Nephron progenitor cell (in vitro differentiated cells): Measurements from ENCODE around the gene EVC.

Experiments
- DNase-seq: peaks from one replicate; pipeline ENCODE4 v3.0.0; 2021
- H3K27ac Mint-ChIP-seq: 2 replicates; pipeline ENCODE4 v1.8.0; 2021; ENCODE audit warnings: mild to moderate bottlenecking, moderate library complexity, mixed read lengths
- H3K27me3 Mint-ChIP-seq: 2 replicates; pipeline ENCODE4 v1.8.0; 2021; ENCODE audit warnings: mild to moderate bottlenecking, low read depth, mixed read lengths; ENCODE audit not compliant: poor library complexity
- H3K36me3 Mint-ChIP-seq: 2 replicates; pipeline ENCODE4 v1.8.0; 2021; ENCODE audit warnings: low read depth, mixed read lengths
- H3K4me1 Mint-ChIP-seq: 2 replicates; pipeline ENCODE4 v1.8.0; 2021; ENCODE audit warnings: mixed read lengths
- H3K4me3 Mint-ChIP-seq: 2 replicates; pipeline ENCODE4 v1.8.0; 2021; ENCODE audit warnings: mild to moderate bottlenecking, moderate library complexity, mixed read lengths
- H3K9me3 Mint-ChIP-seq: 2 replicates; pipeline ENCODE4 v1.8.0; 2021; ENCODE audit warnings: mild to moderate bottlenecking, moderate library complexity, mixed read lengths
- TF ChIP-seq, protein P1 (sequence below): fragments of 200-600 bp; sonication (generic); IDR thresholded peaks from 2 replicates; pipeline ENCODE4 v1.5.0; 2021; ENCODE audit warnings: antibody characterized with exemption

The EVC gene

DNA sequence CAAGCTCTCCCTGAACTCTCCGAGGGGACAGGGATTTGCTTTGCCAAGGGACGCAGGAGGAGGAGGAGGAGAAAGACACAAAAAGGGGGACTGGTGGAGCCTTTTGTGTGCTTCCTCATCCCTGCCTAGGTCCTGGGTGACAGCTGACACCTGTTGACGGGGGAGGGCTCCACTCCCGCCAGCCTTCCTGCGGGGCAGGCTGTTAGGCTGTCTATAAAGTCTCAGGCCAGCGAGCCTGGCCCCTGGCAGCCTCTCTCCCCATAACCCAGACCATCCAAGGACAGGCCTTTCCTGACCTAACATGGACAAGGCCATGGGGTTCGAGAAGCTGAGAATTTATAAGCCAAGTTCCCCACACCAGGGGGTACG is 1.8 kb upstream of the EVC start:
- Mint-ChIP-seq H3K27ac (no peak overlapping the region), H3K4me1 (peaks cover 48% of the 10 kb centered on the region), H3K4me3 (peak overlapping the region; percentile 76), H3K9me3 (peaks cover 14% of the 10 kb centered on the region), H3K36me3 (peaks cover 42% of the 10 kb centered on the region), H3K27me3 (peaks cover 25% of the 10 kb centered on the region)
- DNase-seq, result peak; percentile 15
- TF ChIP-seq, protein P1, sequence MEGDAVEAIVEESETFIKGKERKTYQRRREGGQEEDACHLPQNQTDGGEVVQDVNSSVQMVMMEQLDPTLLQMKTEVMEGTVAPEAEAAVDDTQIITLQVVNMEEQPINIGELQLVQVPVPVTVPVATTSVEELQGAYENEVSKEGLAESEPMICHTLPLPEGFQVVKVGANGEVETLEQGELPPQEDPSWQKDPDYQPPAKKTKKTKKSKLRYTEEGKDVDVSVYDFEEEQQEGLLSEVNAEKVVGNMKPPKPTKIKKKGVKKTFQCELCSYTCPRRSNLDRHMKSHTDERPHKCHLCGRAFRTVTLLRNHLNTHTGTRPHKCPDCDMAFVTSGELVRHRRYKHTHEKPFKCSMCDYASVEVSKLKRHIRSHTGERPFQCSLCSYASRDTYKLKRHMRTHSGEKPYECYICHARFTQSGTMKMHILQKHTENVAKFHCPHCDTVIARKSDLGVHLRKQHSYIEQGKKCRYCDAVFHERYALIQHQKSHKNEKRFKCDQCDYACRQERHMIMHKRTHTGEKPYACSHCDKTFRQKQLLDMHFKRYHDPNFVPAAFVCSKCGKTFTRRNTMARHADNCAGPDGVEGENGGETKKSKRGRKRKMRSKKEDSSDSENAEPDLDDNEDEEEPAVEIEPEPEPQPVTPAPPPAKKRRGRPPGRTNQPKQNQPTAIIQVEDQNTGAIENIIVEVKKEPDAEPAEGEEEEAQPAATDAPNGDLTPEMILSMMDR, result no peak

DNA sequence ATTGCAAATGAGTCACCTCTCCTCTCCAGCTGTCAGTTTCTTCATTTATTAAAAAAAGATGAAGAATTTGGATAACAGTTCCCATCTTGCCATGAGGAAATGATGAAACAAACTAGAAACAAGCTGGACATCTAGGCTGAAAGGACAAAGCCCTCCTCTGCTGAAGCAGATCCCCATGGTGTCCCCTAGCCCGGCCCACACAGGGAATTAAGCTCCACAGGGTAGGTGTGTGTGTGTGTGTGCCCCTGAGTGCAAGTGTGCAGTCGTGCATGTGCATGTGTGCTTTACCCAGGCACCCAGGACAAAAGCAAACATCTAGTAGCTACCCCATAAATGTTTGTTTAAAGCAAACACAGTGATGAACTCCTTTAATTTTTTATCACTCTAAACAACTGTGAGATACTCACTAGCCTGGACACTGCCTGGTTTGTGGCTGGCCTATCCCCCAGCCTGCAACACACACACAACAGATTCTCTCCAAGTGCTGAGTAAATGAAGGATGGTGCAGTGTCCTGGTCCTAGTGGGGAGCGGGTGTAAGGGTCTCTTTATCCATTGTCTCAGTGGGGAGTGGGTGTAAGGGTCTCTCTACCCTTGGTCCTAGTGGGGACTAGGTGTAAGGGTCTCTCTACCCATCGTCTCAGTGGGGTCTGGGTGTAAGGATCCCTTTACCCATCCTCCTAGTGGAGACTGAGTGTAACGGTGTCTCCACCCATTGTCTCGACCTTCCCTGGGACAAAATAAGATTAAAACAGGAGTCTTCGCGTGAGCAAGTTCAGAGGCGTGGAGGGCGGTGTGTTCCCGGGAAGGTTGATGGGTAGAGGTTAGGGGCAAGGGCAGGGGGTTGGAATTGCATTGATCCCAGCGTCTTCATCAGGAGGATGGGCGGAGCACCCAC is 688 bp upstream of the EVC start:
- Mint-ChIP-seq H3K36me3 (peaks cover 42% of the 10 kb centered on the region), H3K27me3 (peaks cover 25% of the 10 kb centered on the region), H3K9me3 (peaks cover 16% of the 10 kb centered on the region), H3K4me1 (peaks cover 48% of the 10 kb centered on the region), H3K27ac (peak overlapping the region; percentile 9), H3K4me3 (peak overlapping the region; percentile 86)
- TF ChIP-seq, protein P1, result no peak
- no peak for DNase-seq

DNA sequence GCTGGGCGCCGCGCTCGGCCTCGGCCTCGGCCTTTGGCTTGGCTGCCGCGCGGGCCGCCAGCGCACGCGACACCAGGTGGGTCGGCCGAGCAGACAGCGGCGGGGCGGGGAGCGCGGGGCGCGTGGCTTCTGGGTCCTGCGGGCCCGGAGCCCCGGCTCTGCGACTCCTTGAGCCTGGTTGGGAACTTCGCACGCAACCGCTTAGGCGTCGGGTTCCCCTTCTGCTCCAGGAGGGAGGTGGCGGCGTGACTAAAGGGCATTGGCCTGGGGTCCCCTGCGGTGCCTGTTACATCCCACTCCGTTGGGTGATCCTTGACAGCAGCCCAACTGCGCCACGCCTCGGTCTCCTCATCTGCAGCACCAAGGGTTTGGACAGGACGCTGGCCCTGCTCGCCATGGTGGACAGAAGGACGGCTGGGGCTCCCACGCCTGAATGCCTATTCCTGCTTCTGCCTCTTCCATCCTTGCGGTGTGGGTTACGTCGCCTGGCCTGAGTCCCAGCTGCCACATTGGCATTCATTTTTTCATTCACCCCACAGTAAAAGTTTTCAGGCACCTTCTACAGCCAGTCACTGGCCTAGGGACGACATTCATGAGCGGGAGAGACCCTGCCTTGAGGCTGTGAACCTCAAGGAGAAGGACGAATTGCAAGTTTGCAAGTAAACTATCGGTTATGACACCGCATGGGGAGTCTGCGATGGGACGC is 631 bp downstream of the EVC start:
- DNase-seq, result peak; percentile 59
- peaks cover 43% of the 10 kb centered on the region for H3K36me3 Mint-ChIP-seq
- TF ChIP-seq, protein P1, result no peak
- H3K27ac Mint-ChIP-seq, result no peak overlapping the region
- H3K27me3 Mint-ChIP-seq, result peaks cover 25% of the 10 kb centered on the region
- peak overlapping the region; percentile 85 for H3K4me3 Mint-ChIP-seq
- peaks cover 45% of the 10 kb centered on the region for H3K4me1 Mint-ChIP-seq
- peaks cover 29% of the 10 kb centered on the region for H3K9me3 Mint-ChIP-seq

DNA sequence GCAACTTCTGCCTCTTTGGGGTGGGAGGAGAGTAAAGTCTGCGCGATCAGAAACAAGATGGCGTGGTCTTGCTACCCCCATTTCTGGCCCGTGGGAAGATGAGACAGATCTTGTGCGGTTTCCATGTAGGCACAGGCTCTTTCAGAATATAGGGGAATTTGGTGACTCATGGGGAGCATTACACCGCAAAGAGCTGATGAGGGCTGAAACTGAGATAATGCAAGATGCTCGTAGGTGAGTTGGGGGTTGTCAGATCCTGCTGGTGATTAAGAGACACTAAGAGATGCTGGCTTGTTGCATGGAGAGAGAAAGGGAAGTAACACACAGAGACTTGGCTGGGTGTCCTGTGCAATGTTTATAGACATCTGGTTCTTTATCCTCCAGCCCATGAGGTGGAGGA is 1.5 kb downstream of the EVC start:
- Mint-ChIP-seq H3K9me3 (peaks cover 34% of the 10 kb centered on the region), H3K36me3 (peaks cover 52% of the 10 kb centered on the region), H3K4me3 (peak overlapping the region; percentile 85), H3K27me3 (peaks cover 21% of the 10 kb centered on the region), H3K4me1 (peaks cover 36% of the 10 kb centered on the region), H3K27ac (no peak overlapping the region)
- no peak for DNase-seq
- TF ChIP-seq, protein P1, result no peak

DNA sequence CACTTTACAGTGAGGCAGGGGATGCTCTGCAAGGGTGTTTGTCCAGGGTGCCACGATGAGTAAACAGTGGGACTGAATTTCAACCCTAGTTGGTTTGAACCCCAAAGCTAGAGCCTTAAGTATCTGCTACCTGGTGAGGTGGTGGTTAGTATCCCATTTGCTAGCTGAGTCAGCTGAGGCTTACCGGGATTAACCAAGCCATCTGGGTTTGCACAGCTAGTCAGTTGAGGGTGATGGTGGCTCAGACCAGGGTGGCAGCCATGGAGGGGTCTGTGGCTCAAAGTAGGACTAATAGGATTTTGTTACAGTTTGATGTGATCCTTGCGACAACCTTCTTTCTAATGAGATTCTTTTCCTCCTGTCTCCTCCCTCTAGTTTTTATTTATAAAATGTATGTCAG is 1.9 kb downstream of the EVC start:
- H3K4me1 Mint-ChIP-seq, result peaks cover 33% of the 10 kb centered on the region
- H3K36me3 Mint-ChIP-seq, result peaks cover 56% of the 10 kb centered on the region
- TF ChIP-seq, protein P1, result no peak
- no peak for DNase-seq
- H3K27ac Mint-ChIP-seq, result no peak overlapping the region
- peaks cover 21% of the 10 kb centered on the region for H3K27me3 Mint-ChIP-seq
- H3K9me3 Mint-ChIP-seq, result peaks cover 37% of the 10 kb centered on the region
- H3K4me3 Mint-ChIP-seq, result peak overlapping the region; percentile 85
